ENCODE measurements around the gene GID4.

GID4 gene

GRCh38 chr17:18002171-18002570 lies 37.0 kb upstream of the GID4 start:
- Histone ChIP-seq H3K9ac (ENCODE audit: low read length in 2 of 2) (no peak overlapping the region), H3K9me3 (ENCODE audit: control insufficient read depth in 2 of 2, low read length in 2 of 2) (no peaks in the 10 kb centered on the region), H3K27ac (ENCODE audit: low read length) (no peak overlapping the region), H3K27me3 (ENCODE audit: control insufficient read depth in 1 of 2, insufficient read depth in 2 of 2, low read length in 2 of 2) (no peaks in the 10 kb centered on the region), H3K36me3 (ENCODE audit: control insufficient read depth in 2 of 2, insufficient read depth in 2 of 2, low read length in 2 of 2) (peaks cover 0 to 4% of the 10 kb centered on the region in 2 donors), H3K4me1 (ENCODE audit: control insufficient read depth, insufficient read depth, low read length) (no peaks in the 10 kb centered on the region), H3K4me3 (ENCODE audit: low read length in 2 of 2) (no peak overlapping the region)

GRCh38 chr17:18004345-18004744 lies 34.9 kb upstream of the GID4 start:
- Histone ChIP-seq H3K9me3 (ENCODE audit: control insufficient read depth in 2 of 2, low read length in 2 of 2) (no peaks in the 10 kb centered on the region), H3K4me3 (ENCODE audit: low read length in 2 of 2) (no peak overlapping the region), H3K9ac (ENCODE audit: low read length in 2 of 2) (no peak overlapping the region), H3K4me1 (ENCODE audit: control insufficient read depth, insufficient read depth, low read length) (no peaks in the 10 kb centered on the region), H3K27me3 (ENCODE audit: control insufficient read depth in 1 of 2, insufficient read depth in 2 of 2, low read length in 2 of 2) (no peaks in the 10 kb centered on the region), H3K27ac (ENCODE audit: low read length) (no peak overlapping the region), H3K36me3 (ENCODE audit: control insufficient read depth in 2 of 2, insufficient read depth in 2 of 2, low read length in 2 of 2) (peaks cover 11 to 12% of the 10 kb centered on the region in 2 donors)

DNA sequence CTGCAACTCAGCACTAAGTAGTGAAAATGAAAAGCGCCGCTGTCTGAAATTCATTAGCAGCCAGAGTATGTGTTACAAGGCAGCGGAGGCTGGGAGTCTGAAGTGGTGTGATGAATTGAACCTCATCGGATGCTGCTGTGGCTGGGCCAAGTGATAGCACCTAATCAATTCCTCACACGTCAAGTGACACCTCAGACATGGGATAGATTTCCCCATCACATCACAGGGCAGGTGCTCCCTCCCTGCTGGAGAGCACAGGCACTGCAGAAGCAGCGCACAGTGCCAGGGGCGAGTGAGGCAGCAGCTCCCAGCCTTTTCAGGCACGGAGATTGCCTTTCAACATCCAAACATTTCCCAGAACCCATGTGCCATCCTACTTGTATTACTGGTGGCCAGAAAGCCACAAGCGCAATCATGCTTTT lies 34.3 kb upstream of the GID4 start:
- Histone ChIP-seq H3K27me3 (ENCODE audit: control insufficient read depth in 1 of 2, insufficient read depth in 2 of 2, low read length in 2 of 2) (no peaks in the 10 kb centered on the region), H3K9me3 (ENCODE audit: control insufficient read depth in 2 of 2, low read length in 2 of 2) (no peaks in the 10 kb centered on the region), H3K9ac (ENCODE audit: low read length in 2 of 2) (no peak overlapping the region), H3K4me3 (ENCODE audit: low read length in 2 of 2) (no peak overlapping the region), H3K4me1 (ENCODE audit: control insufficient read depth, insufficient read depth, low read length) (no peaks in the 10 kb centered on the region), H3K27ac (ENCODE audit: low read length) (no peak overlapping the region), H3K36me3 (ENCODE audit: control insufficient read depth in 2 of 2, insufficient read depth in 2 of 2, low read length in 2 of 2) (peaks cover 11 to 12% of the 10 kb centered on the region in 2 donors)

GRCh38 chr17:18005496-18005895 lies 33.7 kb upstream of the GID4 start:
- Histone ChIP-seq H3K36me3 (ENCODE audit: control insufficient read depth in 2 of 2, insufficient read depth in 2 of 2, low read length in 2 of 2) (peaks cover 11 to 12% of the 10 kb centered on the region in 2 donors), H3K9ac (ENCODE audit: low read length in 2 of 2) (no peak overlapping the region), H3K27ac (ENCODE audit: low read length) (no peak overlapping the region), H3K27me3 (ENCODE audit: control insufficient read depth in 1 of 2, insufficient read depth in 2 of 2, low read length in 2 of 2) (no peaks in the 10 kb centered on the region), H3K4me1 (ENCODE audit: control insufficient read depth, insufficient read depth, low read length) (no peaks in the 10 kb centered on the region), H3K4me3 (ENCODE audit: low read length in 2 of 2) (no peak overlapping the region), H3K9me3 (ENCODE audit: control insufficient read depth in 2 of 2, low read length in 2 of 2) (no peaks in the 10 kb centered on the region)

GRCh38 chr17:18006495-18007239 lies 32.5 kb upstream of the GID4 start:
- Histone ChIP-seq H3K36me3 (ENCODE audit: control insufficient read depth in 2 of 2, insufficient read depth in 2 of 2, low read length in 2 of 2) (peaks cover 12% of the 10 kb centered on the region in 2 donors), H3K9ac (ENCODE audit: low read length in 2 of 2) (no peak overlapping the region), H3K27me3 (ENCODE audit: control insufficient read depth in 1 of 2, insufficient read depth in 2 of 2, low read length in 2 of 2) (no peaks in the 10 kb centered on the region), H3K4me3 (ENCODE audit: low read length in 2 of 2) (no peak overlapping the region), H3K27ac (ENCODE audit: low read length) (no peak overlapping the region), H3K9me3 (ENCODE audit: control insufficient read depth in 2 of 2, low read length in 2 of 2) (no peaks in the 10 kb centered on the region), H3K4me1 (ENCODE audit: control insufficient read depth, insufficient read depth, low read length) (no peaks in the 10 kb centered on the region)

DNA sequence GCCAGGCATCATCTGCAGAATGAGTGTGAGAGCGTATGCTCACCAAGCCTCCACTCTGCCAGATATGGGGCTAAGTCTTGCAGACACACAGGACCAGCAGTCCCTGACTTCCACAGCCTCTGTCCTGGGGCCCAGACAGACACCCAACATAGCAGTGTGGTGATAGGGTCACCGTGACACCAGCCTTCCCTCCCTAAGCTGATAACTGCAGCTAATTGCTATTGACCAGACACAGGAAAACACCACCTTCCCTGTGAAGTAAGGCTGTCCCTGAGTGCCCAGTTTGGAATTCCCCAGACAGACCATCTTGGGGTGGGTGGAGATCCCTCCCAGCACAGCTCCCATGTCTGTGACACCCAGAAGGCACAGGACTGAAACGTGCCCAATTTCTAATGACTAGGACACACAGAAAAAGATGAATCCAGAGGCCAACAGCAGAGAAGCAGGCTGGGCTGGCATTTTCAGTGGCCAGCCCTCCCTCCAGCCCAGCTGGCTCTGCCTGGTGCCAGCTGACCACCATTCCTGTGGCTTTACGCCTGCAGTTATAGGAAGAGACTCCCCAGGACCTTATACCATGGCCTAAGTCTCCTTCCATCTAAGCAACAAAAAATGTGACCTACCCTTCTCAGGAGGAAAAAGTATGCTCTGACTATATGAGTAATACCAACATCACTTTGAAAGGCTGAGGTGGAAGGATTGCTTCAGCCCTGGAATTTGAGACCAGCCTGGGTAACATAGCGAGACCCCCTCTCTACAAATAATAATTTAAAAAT lies 30.5 kb upstream of the GID4 start:
- no peaks in the 10 kb centered on the region for H3K27me3 ChIP-seq (ENCODE audit: control insufficient read depth in 1 of 2, insufficient read depth in 2 of 2, low read length in 2 of 2)
- H3K4me3 ChIP-seq (ENCODE audit: low read length in 2 of 2): no peak overlapping the region
- H3K9me3 ChIP-seq (ENCODE audit: control insufficient read depth in 2 of 2, low read length in 2 of 2): no peaks in the 10 kb centered on the region
- H3K9ac ChIP-seq (ENCODE audit: low read length in 2 of 2): no peak overlapping the region
- H3K27ac ChIP-seq (ENCODE audit: low read length): no peak overlapping the region
- peaks cover 12 to 13% of the 10 kb centered on the region in 2 donors for H3K36me3 ChIP-seq (ENCODE audit: control insufficient read depth in 2 of 2, insufficient read depth in 2 of 2, low read length in 2 of 2)
- H3K4me1 ChIP-seq (ENCODE audit: control insufficient read depth, insufficient read depth, low read length): no peaks in the 10 kb centered on the region

- Histone ChIP-seq H3K27me3 (ENCODE audit: control insufficient read depth in 1 of 2, insufficient read depth in 2 of 2, low read length in 2 of 2) (no peaks in the 10 kb centered on the region), H3K27ac (ENCODE audit: low read length) (no peak overlapping the region), H3K4me1 (ENCODE audit: control insufficient read depth, insufficient read depth, low read length) (no peaks in the 10 kb centered on the region), H3K4me3 (ENCODE audit: low read length in 2 of 2) (no peak overlapping the region), H3K36me3 (ENCODE audit: control insufficient read depth in 2 of 2, insufficient read depth in 2 of 2, low read length in 2 of 2) (peaks cover 12 to 13% of the 10 kb centered on the region in 2 donors), H3K9ac (ENCODE audit: low read length in 2 of 2) (no peak overlapping the region), H3K9me3 (ENCODE audit: control insufficient read depth in 2 of 2, low read length in 2 of 2) (no peaks in the 10 kb centered on the region)
These were observed 29.4 kb upstream of the GID4 start for GRCh38 chr17:18009609-18010420.

- peaks cover 13 to 20% of the 10 kb centered on the region in 2 donors for H3K36me3 ChIP-seq (ENCODE audit: control insufficient read depth in 2 of 2, insufficient read depth in 2 of 2, low read length in 2 of 2)
- H3K9ac ChIP-seq (ENCODE audit: low read length in 2 of 2): no peak overlapping the region
- no peaks in the 10 kb centered on the region for H3K4me1 ChIP-seq (ENCODE audit: control insufficient read depth, insufficient read depth, low read length)
- no peaks in the 10 kb centered on the region for H3K9me3 ChIP-seq (ENCODE audit: control insufficient read depth in 2 of 2, low read length in 2 of 2)
- no peaks in the 10 kb centered on the region for H3K27me3 ChIP-seq (ENCODE audit: control insufficient read depth in 1 of 2, insufficient read depth in 2 of 2, low read length in 2 of 2)
- no peak overlapping the region for H3K27ac ChIP-seq (ENCODE audit: low read length)
- no peak overlapping the region for H3K4me3 ChIP-seq (ENCODE audit: low read length in 2 of 2)
These were observed 27.9 kb upstream of the GID4 start for GRCh38 chr17:18011286-18011685.

- Histone ChIP-seq H3K9ac (ENCODE audit: low read length in 2 of 2) (no peak overlapping the region), H3K4me3 (ENCODE audit: low read length in 2 of 2) (no peak overlapping the region), H3K9me3 (ENCODE audit: control insufficient read depth in 2 of 2, low read length in 2 of 2) (no peaks in the 10 kb centered on the region), H3K27ac (ENCODE audit: low read length) (no peak overlapping the region), H3K4me1 (ENCODE audit: control insufficient read depth, insufficient read depth, low read length) (peaks cover 4% of the 10 kb centered on the region), H3K27me3 (ENCODE audit: control insufficient read depth in 1 of 2, insufficient read depth in 2 of 2, low read length in 2 of 2) (no peaks in the 10 kb centered on the region), H3K36me3 (ENCODE audit: control insufficient read depth in 2 of 2, insufficient read depth in 2 of 2, low read length in 2 of 2) (peaks cover 2 to 12% of the 10 kb centered on the region in 2 donors)
These were observed 25.2 kb upstream of the GID4 start for GRCh38 chr17:18014006-18014405.

- Histone ChIP-seq H3K4me3 (ENCODE audit: low read length in 2 of 2) (no peak overlapping the region), H3K9me3 (ENCODE audit: control insufficient read depth in 2 of 2, low read length in 2 of 2) (no peaks in the 10 kb centered on the region), H3K4me1 (ENCODE audit: control insufficient read depth, insufficient read depth, low read length) (peaks cover 4% of the 10 kb centered on the region), H3K27me3 (ENCODE audit: control insufficient read depth in 1 of 2, insufficient read depth in 2 of 2, low read length in 2 of 2) (no peaks in the 10 kb centered on the region), H3K36me3 (ENCODE audit: control insufficient read depth in 2 of 2, insufficient read depth in 2 of 2, low read length in 2 of 2) (peaks cover 2 to 12% of the 10 kb centered on the region in 2 donors), H3K27ac (ENCODE audit: low read length) (no peak overlapping the region), H3K9ac (ENCODE audit: low read length in 2 of 2) (no peak overlapping the region)
These were observed 23.6 kb upstream of the GID4 start for GRCh38 chr17:18015593-18015992.
